HG02798 (cell line): ENCODE data around the gene FHIT.

Experiments used
- ATAC-seq: cut with Tn5 transposase; IDR thresholded peaks from one replicate; pipeline ENCODE4 v1.9.1; 2021; ENCODE audit warnings: mild to moderate bottlenecking; ENCODE audit not compliant: unreplicated experiment, poor library complexity

Gene FHIT

DNA sequence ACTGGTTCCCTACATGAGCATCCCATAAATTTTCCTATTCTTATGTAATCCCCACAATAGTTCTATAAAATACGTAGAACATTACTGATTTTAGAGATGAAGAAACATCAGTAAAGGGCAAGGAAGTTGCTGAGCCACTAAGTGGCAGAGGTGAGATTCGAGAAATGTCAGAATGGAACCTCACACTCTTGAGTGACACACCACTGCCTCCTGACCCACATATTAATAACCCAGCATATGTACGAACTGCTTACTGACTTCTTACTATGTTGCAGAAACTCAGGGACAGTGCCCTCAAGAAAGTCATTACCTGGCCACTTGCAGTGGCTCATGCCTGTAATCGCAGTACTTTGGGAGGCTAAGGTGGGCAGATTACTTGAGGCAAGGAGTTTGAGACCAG is 1022.4 kb downstream of the FHIT start:
- ATAC-seq: no peak

DNA sequence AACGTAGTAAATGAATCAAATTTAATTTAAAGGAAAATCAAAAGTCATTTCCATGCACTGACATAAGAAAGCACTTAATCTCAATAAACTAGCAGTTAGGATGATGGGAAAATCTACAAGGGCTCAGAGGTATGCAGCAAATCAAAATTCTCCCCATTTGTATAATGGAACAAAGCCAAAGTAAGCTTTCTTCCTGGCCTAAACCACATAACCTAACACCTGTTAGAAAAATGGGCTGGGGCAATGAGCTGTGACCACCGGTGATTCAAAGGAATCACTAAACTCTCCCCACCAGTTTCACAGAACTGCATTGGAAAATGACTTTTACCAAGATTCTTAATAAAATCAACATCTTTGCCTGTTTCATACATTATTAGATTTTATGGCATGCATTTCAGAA is 1024.3 kb downstream of the FHIT start:
- ATAC-seq: no peak

DNA sequence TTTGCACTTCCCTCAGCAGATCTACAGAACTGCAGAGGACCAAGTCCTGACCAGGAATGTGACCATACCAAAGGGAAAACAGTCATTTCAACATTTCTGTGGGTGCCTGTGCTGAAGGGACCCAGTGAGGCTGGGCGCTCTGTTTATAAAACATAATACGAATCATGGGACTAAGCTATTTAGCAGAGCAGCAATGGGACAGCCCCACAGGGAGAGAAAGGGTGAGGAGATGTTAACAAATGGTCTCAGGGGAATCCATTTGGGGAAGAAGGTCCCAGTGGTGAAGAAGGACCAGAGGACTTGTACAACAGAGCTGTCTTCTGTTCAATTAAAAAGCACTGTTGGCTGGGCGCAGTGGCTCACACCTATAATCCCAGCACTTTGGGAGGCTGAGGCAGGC is 1025.4 kb downstream of the FHIT start:
- no peak for ATAC-seq

DNA sequence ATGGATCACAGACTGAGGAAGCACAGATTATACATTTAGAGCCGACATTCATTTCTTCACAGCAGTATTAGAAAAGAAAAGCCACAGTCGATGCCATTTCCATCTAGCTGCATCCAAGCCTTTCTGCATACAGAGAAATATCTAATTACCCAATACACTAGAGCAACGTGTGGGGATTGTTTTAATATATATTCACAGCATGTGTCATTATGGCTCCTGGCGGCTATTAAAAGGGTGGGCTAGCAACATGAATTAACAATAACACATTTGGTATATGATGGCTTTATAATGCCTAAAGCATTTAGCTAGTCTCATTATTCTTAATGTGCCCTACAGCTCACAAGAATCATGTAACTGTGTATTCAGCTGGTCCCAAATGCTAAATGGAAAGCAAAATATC is 1030.5 kb downstream of the FHIT start:
- no peak for ATAC-seq

DNA sequence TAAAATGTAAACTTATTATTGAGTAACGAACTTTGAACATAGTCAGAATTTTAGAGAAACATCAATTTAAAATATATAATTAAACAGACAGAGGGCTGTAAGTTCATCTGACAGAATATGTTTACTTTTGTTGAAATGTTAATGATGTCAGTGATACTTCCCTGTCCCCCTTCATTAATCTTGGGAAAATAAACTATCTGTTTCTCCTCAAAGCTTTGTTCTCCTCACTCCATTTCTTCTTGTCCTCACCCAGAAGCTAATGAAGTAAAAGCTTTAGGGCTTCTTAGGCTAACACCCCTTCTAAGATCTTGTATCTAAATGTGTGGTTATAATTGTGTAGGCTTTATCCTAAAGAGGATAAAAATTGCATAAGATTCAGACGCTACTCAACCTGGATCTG is 1031.8 kb downstream of the FHIT start:
- no peak for ATAC-seq

DNA sequence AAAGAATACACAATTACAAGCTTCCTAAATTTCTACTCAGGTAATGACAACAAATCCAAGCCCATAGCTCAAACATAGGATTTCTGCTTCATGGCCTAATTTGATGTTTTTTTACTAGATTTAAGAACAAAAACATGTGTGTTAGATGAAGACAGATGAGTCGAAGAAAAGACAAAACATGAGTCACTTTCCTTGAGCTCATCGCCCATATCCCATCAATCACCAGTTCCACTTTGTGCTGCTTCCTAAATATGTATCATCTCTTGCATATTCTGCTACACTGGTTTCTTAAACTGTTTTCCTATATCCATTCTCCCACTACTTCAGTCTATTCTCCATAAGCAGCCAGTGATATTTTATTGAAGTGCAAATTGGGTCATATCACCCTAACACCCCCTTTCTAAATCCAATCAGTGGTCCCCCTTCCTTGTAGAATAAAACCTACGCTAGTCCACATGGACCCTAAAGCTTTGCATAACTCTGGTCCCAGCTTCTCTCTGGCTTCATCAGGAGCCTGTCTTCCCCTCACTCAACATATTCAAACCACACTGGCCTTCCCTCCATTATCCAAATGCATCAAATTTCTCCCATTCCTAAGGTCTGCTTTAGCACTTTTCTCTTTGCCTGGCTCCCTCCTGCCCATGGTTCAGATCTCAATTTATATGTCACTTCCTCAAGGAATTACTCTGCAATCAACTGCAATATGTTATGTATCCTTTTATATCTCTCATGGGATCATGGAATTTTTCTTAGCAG is 1033.9 kb downstream of the FHIT start:
- no peak for ATAC-seq

DNA sequence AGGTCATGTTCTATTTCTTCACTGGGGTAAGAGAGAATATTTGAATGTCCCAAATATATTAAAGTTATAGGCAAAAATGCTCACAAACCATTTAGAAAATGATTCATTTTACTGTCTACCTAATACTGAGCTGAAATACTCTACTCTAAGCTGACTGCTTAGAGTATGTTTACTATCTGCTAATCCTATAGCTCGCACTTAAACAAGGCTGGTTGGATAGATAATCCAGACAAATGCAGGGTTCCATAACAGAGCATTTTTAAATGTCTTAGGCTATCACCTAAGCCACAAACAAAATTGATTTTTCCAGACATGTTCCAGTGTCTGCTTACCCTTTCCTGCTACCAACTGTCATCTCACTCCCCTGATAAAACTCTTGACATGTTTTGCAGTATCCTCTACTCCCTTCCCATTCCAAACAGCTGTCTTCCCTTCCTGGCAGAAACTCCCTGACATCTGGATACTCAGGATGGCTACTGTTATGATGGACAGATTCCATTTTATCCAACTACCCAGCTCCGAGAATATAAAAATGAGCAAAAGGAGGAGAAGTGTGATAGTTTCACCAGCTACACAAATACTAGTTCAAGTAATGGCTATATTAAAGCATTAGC is 1034.7 kb downstream of the FHIT start:
- no peak for ATAC-seq

DNA sequence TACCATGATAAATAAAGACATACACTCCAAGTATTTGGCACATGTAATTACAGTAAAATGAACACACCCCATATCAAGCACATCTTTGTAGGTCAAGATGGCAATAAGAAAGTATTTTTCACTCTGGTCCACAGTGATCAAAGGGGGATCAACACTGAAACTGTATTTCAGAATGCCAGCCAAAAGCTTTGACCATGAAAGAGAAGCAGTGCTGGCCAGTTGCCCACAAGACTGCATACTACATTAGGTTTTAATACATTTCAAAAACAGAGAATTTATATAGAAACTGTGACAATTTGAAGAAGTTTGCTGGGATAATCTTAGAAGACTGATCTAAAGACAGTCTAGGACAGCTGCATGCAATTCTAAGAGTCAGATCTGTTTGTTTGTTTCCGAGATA is 1035.3 kb downstream of the FHIT start:
- no peak for ATAC-seq

DNA sequence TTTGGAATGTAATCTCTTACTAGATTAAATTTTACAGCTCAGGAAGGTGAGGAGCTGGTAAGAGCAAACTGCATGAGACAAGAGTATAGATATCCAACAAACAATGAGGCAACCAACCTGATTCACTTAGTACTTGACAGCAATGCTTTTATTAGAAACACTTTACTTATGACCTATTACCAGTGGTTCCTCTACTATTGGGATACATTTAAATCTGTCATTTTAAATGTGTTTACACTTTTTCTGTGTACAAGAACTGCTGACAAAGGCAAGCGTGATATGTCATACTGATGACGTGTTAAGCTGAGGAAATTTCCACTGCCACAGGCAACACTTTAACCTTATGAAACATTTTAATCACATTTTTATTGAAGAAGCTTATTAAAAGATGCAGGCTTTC is 1043.3 kb downstream of the FHIT start:
- ATAC-seq: no peak

DNA sequence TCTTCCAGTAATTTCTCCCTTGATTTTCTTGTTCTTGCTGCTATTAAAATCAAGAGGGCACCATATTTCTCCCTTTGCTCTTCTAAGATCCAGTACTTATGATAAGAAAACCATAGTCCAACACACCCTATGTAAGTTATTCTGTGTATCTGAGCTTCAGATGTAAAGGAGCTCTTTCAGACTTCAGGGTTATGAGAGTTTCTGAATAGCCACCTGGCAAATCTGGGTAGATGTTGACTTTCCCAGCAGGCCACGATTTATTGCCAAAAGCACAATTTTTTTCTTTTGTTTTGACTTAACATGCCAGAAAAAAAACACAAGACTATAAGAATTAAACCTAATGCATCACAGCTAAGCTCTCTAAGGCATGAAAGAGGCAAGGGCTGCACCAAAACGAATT is 1045.0 kb downstream of the FHIT start:
- no peak for ATAC-seq

DNA sequence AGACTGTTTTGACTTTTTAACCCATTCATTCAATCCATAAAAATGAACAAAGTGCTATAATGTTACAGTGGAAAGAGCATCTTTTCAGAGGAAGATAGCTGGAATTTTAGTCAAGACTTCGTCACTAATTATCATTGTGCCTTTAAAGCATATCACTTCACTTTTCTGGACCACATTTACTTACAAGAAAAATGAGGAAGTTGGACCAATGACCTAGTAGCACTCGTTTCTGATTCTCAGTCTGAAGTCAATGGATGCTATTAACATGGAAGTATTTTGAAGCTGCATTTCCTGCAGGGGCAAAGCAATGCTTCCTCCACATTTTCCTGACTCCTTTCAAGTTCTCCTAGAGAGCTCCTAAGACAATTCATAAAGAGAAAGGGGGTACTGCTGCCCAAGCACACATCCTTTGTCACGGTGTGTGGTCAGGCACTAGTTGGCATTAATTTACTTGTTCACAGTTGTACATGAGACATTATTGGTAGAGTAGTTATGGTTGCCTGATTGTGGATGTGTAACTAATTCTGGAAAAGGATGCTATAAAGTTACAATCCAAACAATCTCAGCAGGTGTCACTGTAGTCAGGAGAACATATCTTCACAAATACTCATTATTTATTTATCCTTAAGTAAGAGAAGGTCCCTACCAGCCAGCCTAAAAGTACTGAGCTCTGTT is 1049.1 kb downstream of the FHIT start:
- ATAC-seq: no peak

DNA sequence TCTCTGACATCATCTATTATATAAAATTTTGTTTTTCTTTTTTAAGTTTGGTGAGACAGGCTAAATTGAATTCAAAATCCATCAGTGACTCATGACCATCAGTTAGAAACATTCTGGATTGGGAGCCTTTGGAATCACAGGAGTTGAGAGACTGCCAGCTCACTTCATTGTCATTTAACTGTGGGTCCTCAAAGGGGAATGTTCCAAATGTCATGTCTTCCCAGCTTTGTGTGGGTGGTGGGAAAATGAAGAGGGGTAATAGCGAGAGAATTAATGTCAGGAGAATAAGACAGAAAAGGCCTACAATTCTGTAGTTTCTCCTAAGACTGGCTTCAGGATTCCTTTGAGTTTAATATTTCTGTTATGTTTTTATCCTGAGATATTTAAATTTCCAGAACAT is 1051.9 kb downstream of the FHIT start:
- no peak for ATAC-seq

DNA sequence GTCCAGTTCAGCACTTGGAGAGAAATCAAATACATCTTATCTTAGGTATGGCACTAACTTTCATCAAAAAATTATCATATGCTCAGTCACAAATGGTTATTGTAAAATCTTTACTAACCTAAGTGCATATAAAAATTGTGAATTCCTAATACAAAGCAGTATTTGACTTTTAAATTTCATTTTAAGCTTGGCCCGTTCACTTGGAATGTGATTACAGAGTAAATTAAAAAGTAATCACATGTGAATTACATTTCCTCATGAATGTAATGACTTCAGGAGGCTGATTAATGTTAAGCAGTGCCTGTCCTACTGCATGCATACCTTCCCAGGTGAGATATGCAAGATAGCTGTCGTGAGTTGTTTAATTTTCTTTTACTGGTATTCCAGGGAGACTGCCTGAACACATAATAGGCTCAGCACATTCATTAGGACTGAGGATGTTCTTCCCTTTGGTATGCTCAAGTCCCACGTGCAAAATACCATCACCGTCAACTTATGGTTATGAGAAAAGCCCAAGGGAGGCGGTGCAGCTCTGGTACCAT is 1053.0 kb downstream of the FHIT start:
- ATAC-seq: no peak

DNA sequence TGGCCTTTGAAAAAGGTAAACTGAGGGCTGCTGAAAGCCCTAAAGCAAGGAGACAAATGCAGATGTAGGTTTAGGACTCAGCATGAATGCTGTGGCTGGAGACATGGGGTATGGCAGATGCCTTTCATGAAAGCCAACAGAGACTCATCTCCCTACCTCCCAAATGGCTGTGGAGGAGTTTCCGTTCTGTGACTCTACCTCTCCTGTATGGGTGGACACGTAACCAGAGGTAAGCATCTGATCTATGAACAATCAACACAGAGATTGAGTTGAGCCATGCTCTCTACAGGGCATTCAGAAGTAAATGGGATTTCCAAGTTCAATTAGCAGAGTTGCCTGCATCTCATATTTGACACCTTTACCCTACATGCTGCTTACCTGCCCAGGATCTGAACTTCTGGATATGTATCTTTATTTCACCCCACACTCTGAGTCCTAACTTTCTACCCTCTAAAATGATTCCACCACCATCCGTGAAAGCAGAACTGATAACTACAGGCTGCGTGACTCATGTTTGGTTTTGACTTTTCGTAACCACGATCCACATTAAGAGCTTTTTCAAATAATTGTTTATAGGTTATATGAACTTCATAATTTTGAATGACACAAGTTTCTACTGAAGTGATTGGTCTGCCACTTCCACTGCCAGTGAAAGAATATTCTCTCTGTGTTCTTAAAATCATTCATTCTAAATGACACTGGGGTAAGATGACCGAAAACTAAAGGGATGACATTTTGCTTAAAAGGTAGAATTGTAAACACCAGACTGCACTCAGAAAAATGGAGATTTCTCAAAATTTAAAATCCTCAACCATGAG is 1058.7 kb downstream of the FHIT start:
- ATAC-seq: no peak

DNA sequence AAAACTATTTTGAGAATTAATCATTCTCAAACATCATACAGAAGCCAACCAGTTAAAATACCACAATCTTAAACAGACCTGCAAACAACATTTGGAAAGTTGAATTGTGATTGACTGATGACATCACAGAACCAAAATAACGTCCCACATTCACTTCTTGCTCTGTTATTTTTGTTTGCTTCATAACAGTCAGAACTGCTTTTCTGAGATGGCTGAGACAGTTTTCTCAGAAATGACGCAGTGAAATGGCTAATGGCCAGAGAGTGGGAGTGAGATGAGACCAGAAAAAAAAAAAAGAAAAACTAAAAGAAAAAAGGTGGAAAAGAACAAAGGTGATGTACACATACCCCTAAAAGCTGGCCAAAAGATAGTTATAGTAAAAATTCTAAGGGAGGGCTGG is 1061.2 kb downstream of the FHIT start:
- ATAC-seq: no peak

DNA sequence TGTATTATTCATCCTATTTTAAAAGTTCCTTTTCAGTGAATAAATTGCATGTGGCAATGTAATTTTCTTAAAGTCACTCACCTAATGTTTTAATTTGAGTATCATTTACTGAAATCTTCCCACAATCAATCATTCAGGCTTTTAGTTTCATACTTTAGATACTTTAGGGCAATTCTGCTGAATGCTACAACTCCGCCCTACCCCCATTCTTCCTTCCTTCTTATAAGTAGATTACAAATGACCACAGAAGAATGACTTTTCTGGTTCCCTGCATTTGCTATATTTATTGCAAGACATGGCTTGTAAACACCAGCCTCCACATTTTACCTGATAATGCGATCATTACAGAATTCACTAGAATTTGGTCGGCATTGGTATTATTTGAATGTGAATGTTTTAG is 1061.9 kb downstream of the FHIT start:
- no peak for ATAC-seq

DNA sequence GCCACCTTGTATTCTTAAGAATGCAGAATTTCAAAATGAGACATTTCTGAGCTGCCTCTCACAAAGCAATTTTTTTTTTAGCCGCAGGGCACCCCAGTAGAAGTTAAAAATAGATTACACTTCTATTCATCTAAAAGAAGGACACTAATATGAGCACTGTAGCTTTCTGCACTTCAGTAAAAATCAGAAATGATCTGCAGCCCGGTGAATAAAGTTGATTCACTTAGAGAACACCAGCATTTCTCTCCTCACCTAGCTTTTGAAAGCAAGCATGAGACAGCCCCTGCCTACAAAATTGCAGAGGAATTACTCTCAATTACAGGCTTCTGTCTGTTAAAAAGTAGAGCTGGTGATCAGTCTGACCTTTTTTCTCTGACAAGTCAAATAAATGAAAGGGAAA is 1062.4 kb downstream of the FHIT start:
- no peak for ATAC-seq

DNA sequence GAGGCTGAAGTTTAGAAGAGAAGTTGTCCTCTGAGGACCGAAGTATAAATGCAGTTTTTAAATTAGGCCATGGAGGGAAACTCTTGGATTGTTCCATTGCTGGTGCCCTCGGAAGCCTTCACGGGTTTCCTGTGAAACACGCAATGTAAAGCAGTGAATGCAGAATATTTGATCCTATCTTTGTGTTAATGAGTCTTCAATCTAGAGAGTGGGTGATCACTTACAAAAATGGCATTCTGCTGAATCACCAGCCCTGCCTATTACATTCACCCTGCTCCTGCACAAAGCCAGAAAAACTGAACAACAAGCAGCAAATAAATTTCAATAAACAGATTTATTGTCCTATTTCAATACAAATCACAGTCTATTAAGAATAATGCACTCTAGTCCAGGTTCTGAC is 1063.9 kb downstream of the FHIT start:
- no peak for ATAC-seq

DNA sequence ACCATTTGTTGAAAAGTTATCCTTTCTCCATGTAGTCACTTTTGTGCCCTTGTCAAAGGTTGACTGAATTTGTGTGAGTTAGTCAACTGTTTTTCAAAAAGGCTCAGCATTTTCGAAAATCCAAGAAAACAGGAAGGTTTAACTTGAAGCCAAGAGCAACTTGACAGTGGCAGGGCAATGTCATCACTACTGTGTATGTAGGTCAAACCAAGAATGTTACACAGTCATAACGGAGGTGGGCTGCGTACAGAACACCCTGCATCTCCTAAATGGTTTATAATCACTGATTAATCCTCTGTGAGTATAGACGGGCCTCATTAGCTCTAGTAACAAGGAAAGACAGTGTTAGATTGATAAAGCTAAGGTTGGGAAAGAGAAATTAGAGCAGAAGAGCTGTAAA is 1064.9 kb downstream of the FHIT start:
- ATAC-seq: no peak

DNA sequence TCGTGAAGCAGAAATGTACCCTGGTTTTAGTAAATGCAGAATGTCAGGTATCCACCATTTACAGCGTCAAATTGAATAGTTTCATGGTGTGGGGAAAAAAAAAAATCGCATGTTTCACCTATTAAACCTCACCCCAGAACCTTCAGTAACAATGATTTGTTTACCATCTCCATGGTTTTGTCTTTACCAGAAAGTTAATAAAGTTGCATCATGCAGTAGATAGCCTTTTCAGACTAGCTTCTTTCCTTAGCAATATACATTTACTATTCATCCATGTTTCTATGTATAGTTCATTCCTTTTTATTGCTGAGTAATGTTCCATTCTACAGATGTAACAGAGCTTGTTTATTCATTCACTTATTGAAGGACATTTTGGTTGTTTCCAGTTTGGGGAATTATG is 1066.1 kb downstream of the FHIT start:
- no peak for ATAC-seq

DNA sequence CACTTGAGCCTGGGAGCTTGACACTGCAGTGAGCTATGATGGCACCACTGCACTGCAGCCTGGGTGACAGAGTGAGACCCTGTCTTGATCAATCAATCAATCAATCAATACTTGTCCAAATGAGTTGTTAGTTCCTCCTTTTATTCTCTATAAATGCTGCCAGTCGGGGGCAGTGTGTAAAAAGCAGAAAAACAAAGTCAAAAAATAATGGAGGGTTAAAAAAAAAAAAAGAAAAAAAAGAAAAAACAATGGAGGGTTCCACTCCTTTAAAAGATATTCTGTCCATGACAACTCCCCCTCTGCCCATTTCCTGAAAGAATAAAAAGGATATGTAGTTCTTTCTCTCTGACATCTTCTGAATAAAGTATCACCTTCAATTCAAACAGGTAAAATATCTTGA is 1068.6 kb downstream of the FHIT start:
- ATAC-seq: no peak
